HG03095 (cell line): ENCODE measurements around the gene CRTC3.
A peak's percentile ranks its signal among the peaks of the same experiment; 100 is the strongest.
"Not testable (repeated sequence)": the region's sequence is repeated elsewhere in the genome, so short reads cannot be mapped to it uniquely, and the experiment has no call there.

ENCODE experiments used
- ATAC-seq: cut with Tn5 transposase; IDR thresholded peaks from one replicate; pipeline ENCODE4 v1.9.1; 2021; ENCODE audit warnings: moderate library complexity; ENCODE audit not compliant: unreplicated experiment

CRTC3 gene

DNA sequence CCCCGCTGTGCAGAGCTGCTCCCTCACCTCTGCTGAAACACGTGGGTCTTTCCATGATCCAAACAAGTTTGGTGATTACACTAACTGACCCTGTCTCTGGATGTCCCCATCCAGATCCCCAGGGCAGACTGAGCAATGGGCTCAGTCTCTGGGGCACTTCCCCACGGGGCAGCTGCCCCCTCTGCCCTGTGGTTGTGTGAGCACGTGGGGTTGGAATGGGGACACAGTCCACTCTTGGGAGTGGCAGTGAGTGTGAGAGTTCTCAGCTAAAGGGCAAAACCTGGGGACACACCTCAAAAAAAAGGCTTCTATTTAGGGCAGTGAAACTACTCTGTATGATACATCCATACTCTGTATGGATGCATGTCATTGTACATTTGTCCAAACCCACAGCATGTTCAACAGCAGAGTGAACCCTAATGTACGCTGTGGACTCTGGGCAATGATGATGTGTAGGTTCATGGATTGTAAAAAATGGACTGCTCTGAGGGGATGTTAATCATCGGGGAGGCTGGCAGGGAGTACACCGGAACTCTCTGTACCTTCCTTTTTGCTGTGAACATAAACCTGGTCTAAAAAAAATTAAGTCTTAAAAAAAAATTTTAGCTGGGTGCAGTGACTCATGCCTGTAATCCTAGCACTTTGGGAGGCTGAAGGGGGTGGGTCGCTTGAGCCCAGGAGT is 137.5 kb downstream of the CRTC3 start:
- ATAC-seq, result no peak

DNA sequence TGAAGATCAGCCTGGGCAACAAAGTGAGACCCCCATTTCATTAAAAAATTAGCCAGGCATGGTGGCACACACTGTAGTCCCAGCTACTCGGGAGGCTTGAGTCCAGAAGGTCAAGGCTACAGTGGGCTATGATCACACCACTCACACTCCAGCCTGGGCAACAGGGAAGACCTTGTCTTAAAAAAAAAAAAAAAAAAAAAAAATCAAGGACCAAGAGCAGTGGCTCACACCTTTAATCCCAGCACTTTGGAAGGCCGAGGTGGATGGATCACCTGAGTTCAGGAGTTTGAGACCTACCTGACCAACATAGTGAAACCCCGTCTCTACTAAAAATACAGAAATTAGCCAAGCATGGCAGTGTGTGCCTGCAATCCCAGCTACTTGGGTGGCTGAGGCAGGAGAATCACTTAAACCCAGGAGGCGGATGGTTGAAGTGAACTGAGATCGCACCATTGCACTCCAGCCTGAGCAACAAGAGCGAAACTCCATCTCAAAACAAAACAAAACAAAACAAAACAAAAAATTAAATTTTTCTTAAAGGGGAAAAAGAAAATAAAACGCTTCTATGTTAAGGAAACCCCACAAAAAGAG is 138.1 kb downstream of the CRTC3 start:
- not testable (repeated sequence) for ATAC-seq

DNA sequence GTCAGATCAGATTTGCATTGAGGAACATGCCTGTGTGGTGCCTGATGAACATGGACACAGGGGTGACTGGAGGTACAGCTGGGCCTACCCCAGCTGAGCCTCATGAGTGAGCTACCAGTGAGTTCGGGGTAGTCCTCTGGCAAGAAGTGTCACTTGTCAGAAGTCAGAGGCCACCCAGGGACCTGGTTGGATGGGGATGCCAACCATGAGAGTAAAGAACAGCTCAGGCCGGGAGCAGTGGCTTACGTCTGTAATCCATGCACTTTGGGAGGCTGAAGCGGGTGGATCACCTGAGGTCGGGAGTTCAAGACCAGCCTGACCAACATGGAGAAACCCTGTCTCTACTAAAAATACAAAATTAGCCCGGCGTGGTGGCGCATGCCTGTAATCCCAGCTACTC is 140.9 kb downstream of the CRTC3 start:
- ATAC-seq, result not testable (repeated sequence)

DNA sequence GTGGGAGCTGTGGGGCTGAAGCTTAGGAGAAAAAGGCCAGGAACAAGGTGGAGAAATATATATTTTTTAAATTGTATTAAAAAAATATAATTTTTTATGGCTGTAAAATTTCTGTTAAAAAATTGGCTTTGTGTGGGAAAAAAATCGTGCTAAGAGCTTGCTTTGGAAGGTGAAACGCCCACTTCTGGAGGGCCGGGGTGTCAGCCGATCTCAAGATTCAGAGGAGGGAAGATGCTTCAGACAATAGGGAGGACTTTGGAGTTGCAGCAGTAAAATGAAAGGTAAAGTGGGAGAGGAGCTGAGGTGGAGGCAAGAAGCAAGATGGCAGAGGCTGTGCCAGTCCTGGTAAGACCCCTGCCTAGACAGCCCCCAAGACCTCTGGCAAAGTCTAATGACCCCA is 141.5 kb downstream of the CRTC3 start:
- no peak for ATAC-seq

DNA sequence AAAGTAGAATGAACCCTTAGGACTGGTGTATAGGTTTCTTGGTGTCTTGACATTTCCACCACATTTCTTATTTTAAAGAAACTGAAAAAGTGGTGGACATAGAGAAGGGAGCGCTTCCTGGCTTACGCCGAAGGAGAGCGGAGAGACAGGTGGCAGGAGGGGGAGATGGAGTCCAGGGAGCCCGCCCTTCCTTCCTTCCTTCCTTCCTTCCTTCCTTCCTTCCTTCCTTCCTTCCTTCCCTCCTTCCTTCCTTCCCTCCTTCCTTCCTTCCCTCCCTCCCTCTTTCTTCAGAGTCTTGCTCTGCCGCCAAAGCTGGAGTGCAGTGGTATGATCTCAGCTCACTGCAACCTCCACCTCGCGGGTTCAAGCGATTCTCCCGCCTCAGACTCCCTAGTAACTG is 143.6 kb downstream of the CRTC3 start:
- ATAC-seq, result not testable (repeated sequence)

DNA sequence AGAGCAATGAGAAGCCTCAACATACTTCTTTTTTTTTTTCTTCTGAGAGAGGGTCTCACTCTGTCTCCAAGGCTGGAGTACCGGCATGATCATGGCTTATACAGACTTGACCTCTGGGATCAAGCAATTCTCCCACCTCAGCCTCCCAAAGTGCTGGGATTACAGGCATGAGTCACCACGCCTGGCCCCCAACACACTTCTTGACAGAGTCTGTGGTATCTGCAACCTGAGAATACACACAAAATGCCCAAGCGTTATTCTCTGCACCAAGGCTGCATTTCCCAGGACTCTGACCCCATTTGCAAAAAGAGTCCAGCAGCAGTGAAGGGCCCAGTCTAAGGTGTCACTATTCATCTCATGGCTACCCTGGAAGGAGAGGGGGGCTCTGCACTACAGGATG is 144.8 kb downstream of the CRTC3 start:
- no peak for ATAC-seq

DNA sequence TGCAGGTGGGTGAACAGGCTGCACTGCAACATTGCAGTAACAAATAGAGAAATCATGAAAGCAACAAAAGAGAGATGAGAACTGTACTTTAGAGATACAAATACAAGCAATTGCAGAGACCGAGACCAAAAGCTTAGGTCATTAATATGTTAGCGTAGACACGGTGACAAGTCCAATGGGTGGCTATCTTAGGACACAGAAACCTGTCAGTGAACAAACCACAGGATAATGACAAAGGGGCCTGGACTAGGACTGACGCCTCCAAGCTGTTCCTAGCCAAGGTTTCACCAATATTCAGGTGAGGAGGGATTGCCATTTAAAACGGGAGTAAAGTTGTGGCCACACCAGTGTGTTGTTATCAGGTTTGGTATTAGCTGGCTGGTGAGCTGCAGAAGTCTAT is 145.7 kb downstream of the CRTC3 start:
- ATAC-seq, result no peak

DNA sequence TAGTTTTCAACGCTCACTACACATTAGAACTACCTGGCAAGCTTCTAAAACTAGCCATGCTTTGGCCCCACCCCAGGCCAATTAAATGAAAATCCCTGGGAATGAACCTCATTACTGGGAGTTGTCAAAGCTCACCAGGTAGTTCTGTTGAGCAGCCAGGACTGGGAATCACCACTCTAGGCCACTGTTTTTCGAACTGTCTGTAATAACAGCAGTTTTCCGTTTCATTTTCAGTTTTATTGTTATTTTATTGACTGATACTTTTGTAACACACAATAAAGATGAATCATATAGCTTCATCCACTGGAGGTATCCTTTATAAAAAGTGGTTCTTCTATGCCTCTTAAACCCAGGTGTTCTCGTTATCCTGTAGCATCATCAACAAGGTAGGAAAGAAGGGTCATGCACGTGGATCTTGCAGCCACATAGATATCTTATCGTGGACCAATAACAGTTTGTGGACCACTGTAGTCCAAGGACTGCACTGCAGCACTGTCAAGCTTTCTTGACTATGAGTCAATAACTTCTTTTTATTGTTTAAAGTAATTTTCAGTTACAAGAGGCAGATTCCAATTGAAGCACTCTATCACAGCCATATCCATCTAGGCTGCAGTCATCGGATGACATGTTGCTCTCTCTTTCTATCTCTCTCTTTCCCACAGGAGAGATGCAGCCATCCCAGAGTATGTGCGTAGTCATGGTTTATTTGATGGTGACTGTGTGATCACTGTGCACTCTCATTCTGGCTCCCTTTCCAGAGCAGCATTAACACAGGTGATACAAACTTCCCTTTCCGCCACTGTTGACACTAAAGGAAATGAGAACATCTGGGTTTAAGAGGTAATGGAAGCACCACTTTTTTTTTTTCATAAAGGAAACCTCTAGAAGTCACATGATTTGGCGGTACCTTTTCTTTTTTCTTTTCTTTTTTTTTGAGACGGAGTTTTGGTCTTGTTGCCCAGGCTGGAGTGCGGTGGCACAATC is 148.4 kb downstream of the CRTC3 start:
- no peak for ATAC-seq

DNA sequence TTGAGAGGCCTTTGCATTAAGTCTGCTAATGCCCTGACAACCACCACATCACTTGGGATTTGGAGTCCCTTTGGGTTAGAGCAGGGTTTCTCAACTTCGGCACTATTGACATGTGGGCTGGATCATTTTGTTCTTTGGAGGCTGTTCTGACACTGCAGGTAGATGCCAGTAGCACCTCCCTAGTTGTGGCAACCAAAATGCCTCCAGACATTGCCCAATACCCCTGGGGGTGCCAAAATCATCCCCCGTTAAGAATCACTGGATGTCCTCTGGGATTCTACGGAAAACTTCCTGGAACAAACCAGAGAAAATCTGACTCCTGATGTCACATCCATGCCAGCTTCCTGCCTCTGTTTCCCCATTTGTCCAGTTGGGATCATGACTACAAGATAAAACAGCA is 150.2 kb downstream of the CRTC3 start:
- no peak for ATAC-seq

DNA sequence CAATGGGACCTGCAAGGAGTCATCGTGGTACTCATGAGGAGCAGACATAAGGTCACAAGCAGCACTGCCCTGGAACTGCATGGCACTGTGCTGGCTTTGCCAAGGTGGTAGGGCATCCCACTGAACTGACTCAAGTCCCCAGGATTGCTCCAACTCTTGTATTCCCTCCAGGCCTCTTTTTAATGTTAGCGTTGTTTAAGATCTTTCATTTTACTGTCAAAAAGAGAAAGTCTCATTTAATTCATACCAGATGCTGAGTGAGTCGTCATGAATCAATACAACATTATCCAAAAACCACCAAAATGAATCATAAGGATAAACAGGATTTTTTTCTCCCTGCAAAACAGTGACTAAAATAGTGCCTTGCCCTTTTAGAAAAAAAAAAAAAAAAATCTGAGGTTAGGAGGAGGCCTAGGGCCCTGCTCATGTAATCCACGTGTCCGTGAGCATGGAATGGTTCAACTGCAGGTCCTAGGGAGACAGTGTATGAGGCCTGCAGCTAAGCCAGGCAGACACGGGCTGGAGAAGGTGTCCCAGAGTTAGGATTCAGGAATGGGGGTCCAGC is 150.7 kb downstream of the CRTC3 start:
- no peak for ATAC-seq

DNA sequence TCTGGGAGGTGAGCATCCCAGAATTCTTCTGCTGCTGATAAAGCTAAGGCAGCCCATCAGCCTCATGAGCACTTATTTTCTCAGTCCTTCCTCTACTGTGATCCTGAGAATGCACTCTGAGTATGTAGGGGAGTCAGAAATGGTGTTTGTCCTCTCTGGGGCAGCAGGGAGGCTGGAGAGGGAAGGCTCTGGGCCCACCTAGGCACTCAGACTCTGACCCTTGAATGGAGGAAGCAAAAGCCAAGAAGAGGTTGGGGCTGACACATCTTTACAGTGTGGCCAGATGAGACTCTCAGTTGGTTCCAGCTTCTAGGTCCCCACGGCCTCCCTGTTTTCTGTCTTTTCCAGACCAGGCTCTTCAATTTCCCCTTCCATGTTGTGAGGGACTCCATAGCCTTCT is 151.3 kb downstream of the CRTC3 start:
- no peak for ATAC-seq

DNA sequence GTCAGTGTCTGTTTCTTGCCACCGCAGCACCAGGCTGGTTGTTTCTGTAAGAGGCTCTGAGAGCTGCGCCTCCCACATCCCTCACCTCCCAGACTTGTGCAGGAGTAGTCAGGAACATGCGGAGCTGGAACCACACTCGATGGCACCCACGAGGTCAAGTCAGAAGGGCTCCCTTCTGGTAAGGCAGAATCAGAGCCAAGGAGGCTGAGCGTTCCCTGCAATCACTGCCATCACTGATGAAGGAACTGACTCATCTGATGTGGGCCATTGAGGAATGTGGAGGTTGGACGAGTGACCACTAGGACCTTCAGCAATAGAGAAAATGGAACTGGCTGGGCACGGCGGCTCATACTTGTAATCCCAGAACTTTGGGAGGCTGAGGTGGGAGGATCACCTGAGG is 151.8 kb downstream of the CRTC3 start:
- ATAC-seq, result no peak

DNA sequence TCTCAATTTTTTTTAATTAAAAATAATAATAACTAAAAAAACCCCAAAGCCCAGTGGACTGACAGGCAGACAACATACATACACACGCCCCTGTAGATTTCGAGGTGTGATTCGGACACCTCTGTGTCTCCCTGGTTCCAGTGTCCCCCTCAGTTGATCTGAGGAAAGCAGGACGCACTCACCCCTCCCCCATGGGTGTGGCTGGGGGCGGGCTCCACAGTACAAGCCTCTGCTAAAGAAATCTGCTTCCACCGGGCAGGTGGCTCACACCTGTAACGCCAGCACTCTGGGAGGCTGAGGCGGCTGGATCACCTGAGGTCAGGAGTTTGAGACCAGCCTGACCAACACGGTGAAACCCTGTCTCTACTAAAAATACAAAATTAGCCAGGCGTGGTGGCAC is 153.6 kb downstream of the CRTC3 start:
- no peak for ATAC-seq

DNA sequence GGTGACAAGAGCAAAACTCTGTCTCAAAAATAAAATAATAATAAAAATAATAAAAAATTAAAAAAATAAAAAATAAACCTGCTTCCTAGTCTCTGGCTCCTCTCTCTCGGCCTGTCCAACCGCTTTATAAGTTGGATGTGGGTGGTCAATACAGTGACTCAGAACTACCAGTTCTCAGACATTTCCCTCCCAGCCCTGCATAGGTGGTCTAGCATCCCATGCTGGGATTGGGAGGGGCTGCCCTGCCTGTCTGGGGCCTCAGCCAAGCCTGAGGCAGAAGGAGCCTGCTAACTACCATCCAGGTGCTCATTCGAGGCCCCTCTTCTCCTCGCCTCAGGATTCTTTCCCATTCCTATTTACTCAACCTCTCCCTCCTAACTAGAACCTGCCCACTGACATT is 154.2 kb downstream of the CRTC3 start:
- no peak for ATAC-seq

DNA sequence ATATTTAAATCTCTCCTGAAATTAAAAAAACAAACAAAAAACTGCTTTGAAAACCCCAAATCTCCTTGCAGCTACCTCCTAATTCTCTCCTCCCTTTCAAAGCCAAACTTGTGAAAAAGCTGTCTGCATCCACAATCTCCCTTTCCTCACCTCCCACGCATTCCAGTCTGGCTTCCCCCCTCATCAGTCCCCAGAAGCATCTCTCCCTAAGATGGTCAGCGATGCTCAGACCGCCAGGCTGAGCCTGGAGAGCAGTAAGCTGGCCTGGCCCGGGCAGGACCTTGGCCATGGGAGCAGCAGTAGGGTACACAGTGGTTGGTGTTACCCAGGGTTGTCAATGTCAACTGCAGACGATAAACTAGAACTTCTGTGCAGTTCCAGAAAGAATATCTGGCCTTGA is 154.6 kb downstream of the CRTC3 start:
- no peak for ATAC-seq

DNA sequence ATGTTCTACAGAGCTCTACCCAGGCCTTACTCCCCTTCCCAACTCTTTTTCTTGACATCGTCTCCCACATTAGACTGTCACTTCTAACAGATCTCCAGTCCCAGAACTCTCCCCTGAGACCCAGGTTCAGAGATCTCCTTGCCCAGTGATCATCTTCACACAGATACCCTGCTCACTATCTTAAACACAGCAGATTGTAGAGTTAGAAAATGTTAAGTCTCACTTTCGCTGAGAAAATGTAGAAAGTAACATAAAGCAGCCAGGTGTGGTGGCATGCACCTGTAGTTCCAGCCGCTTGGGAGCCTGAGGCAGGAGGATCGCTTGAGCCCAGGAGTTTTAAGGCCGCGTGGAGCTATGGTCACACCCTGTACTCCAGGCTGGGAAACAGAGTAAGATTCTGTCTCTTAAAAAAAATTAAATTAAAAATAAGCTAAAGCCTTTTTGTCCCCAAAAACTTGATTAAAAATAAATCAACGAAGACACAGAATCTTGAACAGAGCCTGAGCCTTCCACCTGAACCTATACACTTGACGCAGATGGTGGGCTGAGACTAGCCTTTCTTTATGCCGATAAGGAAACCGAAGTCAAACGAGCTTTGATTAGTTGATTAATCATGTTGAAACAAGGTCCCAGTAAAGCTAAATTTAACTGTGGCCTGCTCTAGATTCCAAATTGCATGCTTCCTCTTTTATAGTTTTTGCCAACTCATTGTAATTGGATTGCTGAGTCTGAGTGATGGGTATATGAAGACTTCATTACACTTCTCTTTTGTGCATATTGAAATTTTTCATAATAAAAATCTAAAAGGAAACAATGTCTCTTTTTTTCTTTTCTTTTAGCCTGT is 156.1 kb downstream of the CRTC3 start:
- peak; percentile 35 for ATAC-seq

DNA sequence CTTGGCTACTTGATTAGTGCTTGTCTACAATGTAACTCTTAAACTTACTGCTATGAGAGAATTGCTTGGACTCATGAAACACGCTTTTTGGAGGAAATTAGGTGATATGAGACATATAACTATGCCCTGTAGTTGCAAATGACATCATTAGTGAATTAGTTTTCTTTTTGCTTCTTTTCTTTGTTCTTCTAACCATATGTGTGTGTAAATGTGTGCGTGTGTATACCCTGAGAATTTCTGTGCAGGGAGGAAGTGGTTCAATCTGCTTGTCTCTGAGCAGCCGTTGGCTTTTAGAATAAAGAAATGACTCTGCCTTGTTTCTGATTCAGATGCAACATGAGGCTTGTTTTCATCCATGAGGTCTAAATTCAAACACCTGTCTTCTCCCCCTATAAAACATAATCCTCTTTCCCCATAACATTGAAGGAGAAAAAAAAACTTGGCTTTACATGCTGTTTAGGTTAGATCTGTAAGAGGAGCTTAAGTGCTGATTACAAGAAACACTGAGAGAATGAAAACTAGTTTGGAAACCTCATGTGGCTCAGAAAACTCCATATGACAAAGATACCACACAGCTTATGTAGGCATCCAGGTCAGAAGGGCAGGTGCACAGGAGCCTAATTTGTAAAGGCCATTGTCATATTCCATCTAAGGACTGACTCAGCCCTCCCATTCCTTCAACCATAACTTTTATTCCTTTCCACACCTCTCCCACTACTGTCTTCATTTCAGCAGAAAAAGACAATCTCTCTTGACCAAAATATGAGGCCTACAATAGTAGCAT is 156.9 kb downstream of the CRTC3 start:
- peak; percentile 79 for ATAC-seq

DNA sequence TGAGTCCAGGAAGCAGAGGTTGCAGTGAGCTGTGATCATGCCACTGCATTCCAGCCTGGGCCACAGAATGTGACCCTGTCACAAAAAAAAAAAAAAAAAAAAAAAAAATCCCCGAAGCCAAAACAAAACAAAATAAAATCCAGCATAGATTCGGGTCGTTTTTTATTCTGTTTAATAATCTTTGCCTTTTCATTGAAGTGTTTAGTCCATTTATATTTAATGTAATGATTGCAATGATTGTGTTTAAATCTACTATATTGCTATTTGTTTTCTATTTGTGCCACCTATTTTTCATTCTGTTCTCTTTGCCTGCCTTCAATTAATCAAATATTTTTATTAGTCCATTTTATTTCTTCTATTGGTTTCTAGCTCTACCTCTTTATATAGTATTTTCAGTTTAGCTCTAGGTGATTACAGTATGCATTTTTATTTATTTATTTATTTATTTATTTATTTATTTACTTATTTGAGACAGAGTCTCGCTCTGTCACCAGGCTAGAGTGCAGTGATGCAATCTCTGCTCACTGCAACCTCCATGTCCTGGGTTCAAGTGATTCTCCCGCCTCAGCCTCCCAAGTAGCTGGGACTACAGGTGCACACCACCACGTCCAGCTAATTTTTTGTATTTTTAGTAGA is 159.7 kb downstream of the CRTC3 start:
- ATAC-seq, result not testable (repeated sequence)

DNA sequence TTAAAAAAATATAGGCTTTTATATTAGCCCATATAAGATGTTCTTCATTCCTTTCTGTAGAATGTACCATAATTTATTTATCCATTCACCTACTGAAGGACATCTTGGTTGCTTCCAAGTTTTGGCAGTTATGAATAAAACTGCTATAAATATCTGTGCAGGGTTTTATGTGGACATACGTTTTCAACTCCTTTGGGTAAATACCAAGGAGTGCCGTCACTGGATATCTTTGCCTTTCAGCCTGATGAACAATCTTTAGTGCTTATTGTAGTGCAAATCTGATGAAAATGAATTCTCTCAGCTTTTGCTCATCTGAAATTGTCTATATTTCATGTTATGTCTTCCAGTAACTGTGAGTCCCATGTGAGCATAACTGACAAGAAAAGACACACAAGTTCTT is 160.9 kb downstream of the CRTC3 start:
- no peak for ATAC-seq
